SH-SY5Y (cell line): Measurements from ENCODE around the gene SIGLEC7.

Experiments
- GATA2 ChIP-seq: IDR thresholded peaks from 2 replicates; pipeline ENCODE4 v1.6.1; 2011; ENCODE audit warnings: mild to moderate bottlenecking, low read depth, low read length
- GATA3 ChIP-seq: IDR thresholded peaks from 2 replicates; pipeline ENCODE4 v1.6.1; 2011; ENCODE audit warnings: low read depth, mild to moderate bottlenecking, low read length, moderate library complexity

The SIGLEC7 gene

GRCh38 chr19:51139299-51140014 lies 2.6 kb upstream of the SIGLEC7 start:
- no peak for TF ChIP-seq GATA2
- TF ChIP-seq GATA3 = no peak

GRCh38 chr19:51140441-51140840 lies 1.7 kb upstream of the SIGLEC7 start:
- TF ChIP-seq GATA3 (no peak), GATA2 (no peak)

DNA sequence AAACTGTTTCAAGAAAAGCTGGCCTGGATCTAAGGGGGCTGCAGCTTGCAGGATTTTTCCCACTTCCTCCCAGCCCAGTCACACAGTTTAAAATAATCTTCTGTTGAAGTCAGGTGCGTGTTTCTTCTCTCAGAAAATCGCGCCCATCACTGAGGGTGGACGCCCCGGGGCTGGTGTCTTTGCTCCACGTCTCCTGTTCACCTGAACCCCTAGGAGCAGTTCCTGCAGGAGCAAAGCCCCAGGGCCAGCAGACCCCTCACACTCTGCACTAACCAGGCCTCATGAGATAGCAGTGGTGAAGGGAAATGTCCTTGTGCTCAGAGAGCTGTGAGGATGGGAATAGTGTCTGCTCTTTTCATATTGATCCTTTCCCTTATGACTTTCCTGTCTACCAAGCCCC lies 920 bp upstream of the SIGLEC7 start:
- no peak for TF ChIP-seq GATA2
- no peak for TF ChIP-seq GATA3

GRCh38 chr19:51143486-51143885 lies 1.4 kb downstream of the SIGLEC7 start:
- no peak for TF ChIP-seq GATA2
- no peak for TF ChIP-seq GATA3

DNA sequence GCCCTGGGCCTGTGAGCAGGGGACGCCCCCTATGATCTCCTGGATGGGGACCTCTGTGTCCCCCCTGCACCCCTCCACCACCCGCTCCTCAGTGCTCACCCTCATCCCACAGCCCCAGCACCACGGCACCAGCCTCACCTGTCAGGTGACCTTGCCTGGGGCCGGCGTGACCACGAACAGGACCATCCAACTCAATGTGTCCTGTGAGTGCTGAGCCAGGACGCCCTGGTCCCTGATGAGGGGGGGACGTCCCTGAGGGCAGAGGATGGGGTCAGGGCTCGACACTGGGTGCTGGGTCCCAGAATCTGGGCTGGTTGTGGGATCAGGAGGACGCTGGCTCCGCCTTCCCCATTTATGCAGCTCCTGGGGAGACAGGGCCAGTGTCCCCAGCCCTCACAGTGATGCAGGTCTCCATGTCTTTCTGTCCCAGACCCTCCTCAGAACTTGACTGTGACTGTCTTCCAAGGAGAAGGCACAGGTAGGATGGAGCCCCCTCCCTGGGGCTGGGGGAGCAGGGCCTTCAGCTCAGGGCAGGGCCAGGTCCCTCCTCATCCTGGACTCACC lies 2.5 kb downstream of the SIGLEC7 start:
- no peak for TF ChIP-seq GATA3
- no peak for TF ChIP-seq GATA2

- TF ChIP-seq GATA2 (no peak), GATA3 (no peak)
These were observed 3.9 kb downstream of the SIGLEC7 start for GRCh38 chr19:51145916-51146493.

DNA sequence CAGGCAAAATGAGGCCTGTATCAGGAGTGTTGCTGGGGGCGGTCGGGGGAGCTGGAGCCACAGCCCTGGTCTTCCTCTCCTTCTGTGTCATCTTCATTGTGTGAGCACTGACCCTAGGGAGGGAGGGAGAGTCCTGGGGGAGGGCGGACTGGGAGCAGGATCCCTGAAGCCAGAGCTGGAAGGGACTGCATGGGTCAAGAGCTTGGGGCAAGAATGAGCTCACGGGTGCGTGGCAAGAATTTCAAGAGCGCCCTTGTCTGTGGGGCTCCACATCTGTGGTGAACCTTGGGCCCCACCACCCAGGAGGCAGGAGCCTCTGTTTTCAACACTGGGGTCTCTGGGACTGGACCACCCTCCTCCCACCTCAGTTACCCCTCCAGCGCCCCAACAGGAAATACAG lies 4.7 kb downstream of the SIGLEC7 start:
- TF ChIP-seq GATA2 (no peak), GATA3 (no peak)

- TF ChIP-seq GATA2 (no peak), GATA3 (no peak)
These were observed 5.6 kb downstream of the SIGLEC7 start for GRCh38 chr19:51147663-51148062.

GRCh38 chr19:51148580-51148979 lies 6.5 kb downstream of the SIGLEC7 start:
- TF ChIP-seq GATA3 (no peak), GATA2 (no peak)

- TF ChIP-seq GATA3 = no peak
- no peak for TF ChIP-seq GATA2
These were observed 8.5 kb downstream of the SIGLEC7 start for GRCh38 chr19:51150627-51151026.

DNA sequence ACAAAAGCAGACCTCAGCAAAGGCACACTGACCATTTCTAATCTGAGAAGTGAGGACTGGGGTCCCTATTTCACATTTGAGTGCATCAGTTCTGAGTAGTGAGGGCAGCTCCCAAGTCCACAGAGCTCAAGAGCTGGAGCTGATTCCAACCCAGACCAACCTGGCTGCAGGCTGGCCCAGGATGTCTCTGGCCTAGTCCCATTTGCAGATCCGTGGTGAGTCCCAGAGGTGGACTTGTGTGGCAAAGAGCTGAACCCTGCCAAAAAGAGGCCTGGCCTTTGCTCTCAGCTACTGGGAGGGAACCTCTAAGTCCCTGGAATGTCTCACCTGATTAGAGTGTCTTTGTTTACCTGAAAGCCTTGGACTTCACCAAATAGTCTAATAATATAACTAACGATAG lies 14.6 kb downstream of the SIGLEC7 start:
- TF ChIP-seq GATA3 = no peak
- TF ChIP-seq GATA2 = no peak

GRCh38 chr19:51157265-51157664 lies 15.2 kb downstream of the SIGLEC7 start:
- TF ChIP-seq GATA2 (no peak), GATA3 (no peak)

- TF ChIP-seq GATA2 (no peak), GATA3 (no peak)
These were observed 16.5 kb downstream of the SIGLEC7 start for GRCh38 chr19:51158474-51159129.

GRCh38 chr19:51159656-51160055 lies 17.6 kb downstream of the SIGLEC7 start:
- TF ChIP-seq GATA3 (no peak), GATA2 (no peak)

DNA sequence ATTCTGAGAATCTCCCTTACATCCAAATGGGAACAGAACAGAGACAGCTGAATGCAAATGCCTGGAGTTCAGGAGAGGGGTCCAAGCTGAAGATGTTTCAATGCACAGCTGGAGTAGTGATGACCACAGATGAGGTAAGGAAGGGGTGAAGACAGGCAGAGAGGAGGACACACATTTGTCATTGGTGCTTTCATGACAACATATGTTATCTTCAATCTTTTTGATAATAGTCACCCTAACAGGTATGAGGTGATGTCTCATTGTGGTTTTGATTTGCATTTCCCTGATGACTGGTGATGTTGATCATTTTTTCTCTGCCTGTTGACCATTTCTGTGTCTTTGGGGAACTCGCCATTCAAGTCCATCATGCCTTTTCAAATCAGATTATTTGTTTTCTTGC lies 19.2 kb downstream of the SIGLEC7 start:
- TF ChIP-seq GATA2 (no peak), GATA3 (no peak)
